Measurements from ENCODE around the gene BMS1.

DNA sequence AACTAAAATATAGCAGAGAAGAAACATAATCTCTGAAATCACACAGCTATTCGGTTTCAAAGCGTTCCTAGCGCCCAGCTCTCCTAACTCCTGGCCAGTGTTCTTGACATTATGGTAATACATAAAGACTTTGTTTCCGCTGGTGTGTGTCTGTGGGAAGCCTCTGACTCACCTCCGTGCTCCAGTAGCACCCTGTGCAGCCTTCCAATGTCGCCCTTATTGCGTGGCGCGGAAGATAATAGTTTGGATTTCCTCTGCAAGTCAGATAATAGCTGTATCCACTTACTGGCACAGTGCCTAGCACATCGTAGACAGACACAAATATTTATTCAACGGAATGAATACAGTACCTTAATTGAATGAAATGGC lies 570 bp downstream of the BMS1 start:
- TF ChIP-seq, protein P1, sequence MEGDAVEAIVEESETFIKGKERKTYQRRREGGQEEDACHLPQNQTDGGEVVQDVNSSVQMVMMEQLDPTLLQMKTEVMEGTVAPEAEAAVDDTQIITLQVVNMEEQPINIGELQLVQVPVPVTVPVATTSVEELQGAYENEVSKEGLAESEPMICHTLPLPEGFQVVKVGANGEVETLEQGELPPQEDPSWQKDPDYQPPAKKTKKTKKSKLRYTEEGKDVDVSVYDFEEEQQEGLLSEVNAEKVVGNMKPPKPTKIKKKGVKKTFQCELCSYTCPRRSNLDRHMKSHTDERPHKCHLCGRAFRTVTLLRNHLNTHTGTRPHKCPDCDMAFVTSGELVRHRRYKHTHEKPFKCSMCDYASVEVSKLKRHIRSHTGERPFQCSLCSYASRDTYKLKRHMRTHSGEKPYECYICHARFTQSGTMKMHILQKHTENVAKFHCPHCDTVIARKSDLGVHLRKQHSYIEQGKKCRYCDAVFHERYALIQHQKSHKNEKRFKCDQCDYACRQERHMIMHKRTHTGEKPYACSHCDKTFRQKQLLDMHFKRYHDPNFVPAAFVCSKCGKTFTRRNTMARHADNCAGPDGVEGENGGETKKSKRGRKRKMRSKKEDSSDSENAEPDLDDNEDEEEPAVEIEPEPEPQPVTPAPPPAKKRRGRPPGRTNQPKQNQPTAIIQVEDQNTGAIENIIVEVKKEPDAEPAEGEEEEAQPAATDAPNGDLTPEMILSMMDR (IDR thresholded peaks at IDR 0.05): no peak
- TF ChIP-seq POLR2A (IDR thresholded peaks at IDR 0.05): no peak
